Transverse colon (tissue), 4 donors: Measurements from ENCODE around the gene EPM2A. TPM values are rescaled to one million over a fixed set of nuclear protein-coding genes. Genes with fewer than 3 reads are reported as not detected.

Source experiments
- DNase-seq: peaks from one replicate; pipeline ENCODE4 v3.0.0-alpha.2; 2019
- H3K27ac ChIP-seq, 4 donors: fragments of 200-600 bp; sonication (generic); 2 replicates each; pipeline ENCODE4 v1.5.1; 2016 to 2018; ENCODE audit warnings: inconsistent platforms in 4 of 4
- H3K27me3 ChIP-seq: fragments of 200-600 bp; sonication (generic); 2 replicates; pipeline ENCODE4 v1.5.1; 2017; ENCODE audit warnings: inconsistent platforms
- H3K36me3 ChIP-seq, 4 donors: fragments of 200-600 bp; sonication (generic); 2 replicates each; pipeline ENCODE4 v1.5.1; 2017 to 2019; ENCODE audit warnings: inconsistent platforms in 4 of 4
- H3K4me1 ChIP-seq, 4 donors: fragments of 200-600 bp; sonication (generic); 2 replicates each; pipeline ENCODE4 v1.5.1; 2017 to 2020; ENCODE audit warnings: inconsistent platforms in 4 of 4
- H3K4me3 ChIP-seq, 4 donors: fragments of 200-600 bp; sonication (generic); 1 replicate in 1 of 4; 2 replicates in 3 of 4; pipeline versions ENCODE4 v1.5.1 to v1.6.1; 2017 to 2019; ENCODE audit warnings: inconsistent platforms in 4 of 4
- H3K9me3 ChIP-seq, 2 donors: fragments of 200-600 bp; sonication (generic); 2 replicates each; pipeline ENCODE4 v1.5.1; 2017 to 2019; ENCODE audit warnings: inconsistent platforms in 2 of 2
- EP300 ChIP-seq: sonication (generic); formaldehyde crosslinking; IDR thresholded peaks from one replicate; pipeline ENCODE4 v1.6.1; 2017; ENCODE audit warnings: antibody characterized with exemption, low read depth
- POLR2A ChIP-seq: fragments of 450-650 bp; IDR thresholded peaks from one replicate; pipeline ENCODE4 v1.6.1; 2016; ENCODE audit warnings: antibody characterized with exemption, mild to moderate bottlenecking, moderate library complexity
- POLR2AphosphoS5 ChIP-seq, 3 donors: sonication (generic); formaldehyde crosslinking; IDR thresholded peaks; one replicate each; pipeline ENCODE4 v1.6.1; 2016; ENCODE audit warnings: antibody characterized with exemption in 3 of 3
- WGBS, 2 donors: methylation state at CpG; one replicate each; pipeline ENCODE4 v1.1.5; 2018; ENCODE audit warnings: low coverage in 1 of 2; 5-methylcytosine and 5-hydroxymethylcytosine counted together
- in situ Hi-C, 4 donors: fragments of 200-750 bp; cut with MboI; loops; one replicate each; pipeline versions ENCODE4 v1.15.0 to v1.15.1; 2017; ENCODE audit warnings: low sequenced_read_pairs in 3 of 4, low pct_ligation_motif_present in 1 of 4, low pct_unique_long_range_greater_than_20kb in 1 of 4
- intact Hi-C: fragments of 100-400 bp; cut with DNase I; formaldehyde crosslinking; loops from one replicate; pipeline ENCODE4 v1.15.1; 2023; ENCODE audit warnings: low total_unique reads
- total RNA-seq, 4 donors: library from RNA; depleted of rRNA; stranded (reverse); fragments of >200 nt; gene quantifications; one replicate each; pipeline ENCODE4 v1.1.0, GENCODE V29; 2016
- TF ChIP-seq, protein P1 (sequence below), 5 experiments: fragments of 200-600 bp in 3 of 5; fragments of 450-650 bp in 2 of 5; sonication (generic) in 3 of 5; IDR thresholded peaks; 1 replicate in 2 of 5; 2 replicates in 3 of 5; pipeline ENCODE4 v1.5.1; 2016 to 2017; ENCODE audit warnings: antibody characterized with exemption in 5 of 5, inconsistent platforms in 3 of 5, mild to moderate bottlenecking in 2 of 5, moderate library complexity in 1 of 5

Gene EPM2A
- total RNA-seq, 4 donors from 2014 or later = 10.5 to 33.6 (median 11.8) TPM

DNA sequence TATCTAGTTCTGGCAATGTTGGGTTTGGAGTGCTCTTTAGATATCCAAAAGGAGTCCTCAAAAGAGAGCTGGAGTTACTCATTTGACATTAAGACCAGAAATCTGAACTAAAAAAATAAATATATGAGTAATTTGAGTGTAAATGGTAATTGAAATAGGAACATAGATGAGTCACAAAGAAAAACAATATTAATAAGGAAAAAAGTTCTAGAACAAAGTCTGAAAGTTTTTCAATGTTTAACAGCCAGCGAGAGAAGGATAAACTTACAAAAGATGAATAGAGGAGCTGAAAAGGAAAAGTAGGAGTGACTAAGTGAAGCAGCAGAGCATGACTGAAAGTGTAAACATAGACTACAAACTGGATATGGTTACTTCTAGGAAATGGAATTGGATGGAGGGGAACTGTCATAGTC is 46.8 kb downstream of the EPM2A start:
- intact Hi-C loops = no loop called here
- TF ChIP-seq POLR2AphosphoS5 (IDR thresholded peaks at IDR 0.05) = no peak
- Histone ChIP-seq H3K9me3 (peaks cover 0 to 7% of the 10 kb centered on the region in 2 donors), H3K36me3 (no peaks in the 10 kb centered on the region), H3K27ac (no peak overlapping the region), H3K4me3 (no peak overlapping the region), H3K27me3 (no peaks in the 10 kb centered on the region), H3K4me1 (no peaks in the 10 kb centered on the region)
- no peak for DNase-seq
- WGBS, 2 donors = 79 to 82% methylated on average over 1 of the region's 1 CpG
- in situ Hi-C loops = no loop called here

GRCh38 chr6:145685932-145686331 is 49.4 kb downstream of the EPM2A start:
- no peaks in the 10 kb centered on the region for H3K36me3 ChIP-seq
- H3K4me3 ChIP-seq = no peak overlapping the region
- H3K27me3 ChIP-seq = no peaks in the 10 kb centered on the region
- TF ChIP-seq, protein P1, sequence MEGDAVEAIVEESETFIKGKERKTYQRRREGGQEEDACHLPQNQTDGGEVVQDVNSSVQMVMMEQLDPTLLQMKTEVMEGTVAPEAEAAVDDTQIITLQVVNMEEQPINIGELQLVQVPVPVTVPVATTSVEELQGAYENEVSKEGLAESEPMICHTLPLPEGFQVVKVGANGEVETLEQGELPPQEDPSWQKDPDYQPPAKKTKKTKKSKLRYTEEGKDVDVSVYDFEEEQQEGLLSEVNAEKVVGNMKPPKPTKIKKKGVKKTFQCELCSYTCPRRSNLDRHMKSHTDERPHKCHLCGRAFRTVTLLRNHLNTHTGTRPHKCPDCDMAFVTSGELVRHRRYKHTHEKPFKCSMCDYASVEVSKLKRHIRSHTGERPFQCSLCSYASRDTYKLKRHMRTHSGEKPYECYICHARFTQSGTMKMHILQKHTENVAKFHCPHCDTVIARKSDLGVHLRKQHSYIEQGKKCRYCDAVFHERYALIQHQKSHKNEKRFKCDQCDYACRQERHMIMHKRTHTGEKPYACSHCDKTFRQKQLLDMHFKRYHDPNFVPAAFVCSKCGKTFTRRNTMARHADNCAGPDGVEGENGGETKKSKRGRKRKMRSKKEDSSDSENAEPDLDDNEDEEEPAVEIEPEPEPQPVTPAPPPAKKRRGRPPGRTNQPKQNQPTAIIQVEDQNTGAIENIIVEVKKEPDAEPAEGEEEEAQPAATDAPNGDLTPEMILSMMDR (IDR thresholded peaks at IDR 0.05) = no peak
- TF ChIP-seq POLR2AphosphoS5 (IDR thresholded peaks at IDR 0.05) (no peak), EP300 (no peak), POLR2A (no peak)
- no peak overlapping the region for H3K27ac ChIP-seq
- 76 to 78% methylated on average over 2 of the region's 2 CpGs for WGBS, 2 donors
- H3K4me1 ChIP-seq = no peaks in the 10 kb centered on the region
- DNase-seq = no peak
- intact Hi-C loops = no loop called here
- in situ Hi-C loops = no loop called here
- no peaks in the 10 kb centered on the region for H3K9me3 ChIP-seq

DNA sequence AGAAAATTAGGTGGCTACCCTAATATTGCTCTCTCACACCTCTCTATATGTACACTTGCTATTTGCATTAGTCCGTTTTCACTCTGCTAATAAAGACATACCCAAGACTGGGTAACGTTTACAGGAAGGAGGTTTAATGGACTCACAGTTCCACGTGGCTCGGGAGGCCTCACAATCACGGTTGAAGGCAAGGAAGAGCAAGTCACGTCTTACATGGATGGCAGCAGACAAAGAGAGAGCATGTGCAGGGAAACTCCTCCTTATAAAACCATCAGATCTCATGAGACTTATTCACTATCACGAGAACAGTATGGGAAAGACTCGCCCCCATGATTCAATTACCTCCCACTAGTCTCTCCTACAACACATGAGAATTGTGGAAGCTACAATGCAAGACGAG is 53.4 kb downstream of the EPM2A start:
- Histone ChIP-seq H3K4me1 (no peaks in the 10 kb centered on the region), H3K27ac (no peak overlapping the region), H3K9me3 (no peaks in the 10 kb centered on the region), H3K27me3 (no peaks in the 10 kb centered on the region), H3K4me3 (no peak overlapping the region), H3K36me3 (no peaks in the 10 kb centered on the region)
- no peak for DNase-seq
- intact Hi-C loops (no loop called here), in situ Hi-C loops (no loop called here)
- 88 to 100% methylated on average over 1 to 9 of the region's 9 CpGs for WGBS, 2 donors
- TF ChIP-seq, protein P1 (IDR thresholded peaks at IDR 0.05) = no peak
- TF ChIP-seq POLR2AphosphoS5 (IDR thresholded peaks at IDR 0.05) (no peak), POLR2A (no peak), EP300 (no peak)

DNA sequence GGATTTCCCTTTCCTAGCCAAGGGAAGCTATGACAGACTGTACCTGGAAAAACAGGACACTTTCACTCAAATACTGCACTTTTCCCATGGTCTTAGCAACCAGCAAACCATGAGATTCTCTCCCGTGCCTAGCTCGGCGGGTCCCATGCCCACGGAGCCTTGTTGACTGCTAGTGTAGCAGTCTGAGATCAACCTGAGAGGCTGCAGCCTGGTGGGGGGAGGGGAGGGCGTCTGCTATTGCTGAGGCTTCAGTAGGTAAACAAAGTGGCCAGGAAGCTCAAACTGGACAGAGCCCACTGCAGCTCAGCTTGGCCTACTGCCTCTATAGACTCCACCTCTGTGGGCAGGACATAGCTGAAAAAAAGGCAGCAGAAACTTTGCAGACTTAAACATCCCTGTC is 61.8 kb downstream of the EPM2A start:
- Histone ChIP-seq H3K27me3 (no peaks in the 10 kb centered on the region), H3K9me3 (no peaks in the 10 kb centered on the region), H3K4me1 (peaks cover 0 to 4% (median 0%) of the 10 kb centered on the region in 4 donors), H3K36me3 (no peaks in the 10 kb centered on the region), H3K27ac (no peak overlapping the region), H3K4me3 (no peak overlapping the region)
- 90% methylated on average over 5 of the region's 5 CpGs; no CpG with 5 or more reads in 1 of the 2 donors for WGBS, 2 donors
- DNase-seq = no peak
- intact Hi-C loops (no loop called here), in situ Hi-C loops (no loop called here)
- TF ChIP-seq EP300 (no peak), POLR2A (no peak), POLR2AphosphoS5 (IDR thresholded peaks at IDR 0.05) (no peak)
- TF ChIP-seq, protein P1 (IDR thresholded peaks at IDR 0.05) = no peak

GRCh38 chr6:145670311-145670710 is 65.0 kb downstream of the EPM2A start:
- intact Hi-C loops = no loop called here
- Histone ChIP-seq H3K9me3 (no peaks in the 10 kb centered on the region), H3K4me3 (no peak overlapping the region), H3K4me1 (peaks cover 0 to 4% (median 0%) of the 10 kb centered on the region in 4 donors), H3K27me3 (no peaks in the 10 kb centered on the region), H3K27ac (no peak overlapping the region), H3K36me3 (no peaks in the 10 kb centered on the region)
- in situ Hi-C loops = no loop called here
- no peak for DNase-seq
- TF ChIP-seq POLR2A (no peak), POLR2AphosphoS5 (IDR thresholded peaks at IDR 0.05) (no peak), EP300 (no peak)
- TF ChIP-seq, protein P1 (IDR thresholded peaks at IDR 0.05) = no peak
- WGBS, 2 donors = 31 to 75% methylated on average over 1 of the region's 1 CpG
